SK-N-SH treated with all-trans-retinoic acid at 6 μM for 48 hours (cell line): ENCODE measurements around the gene AP3S2.

Experiments
- CREB5 ChIP-seq: fragments of 250-450 bp; sonication (Bioruptor Pico); IDR thresholded peaks from 2 replicates; pipeline ENCODE4 v1.5.1; 2020; ENCODE audit warnings: low read depth, mild to moderate bottlenecking, moderate library complexity
- CSDC2 ChIP-seq: fragments of 250-450 bp; sonication (Bioruptor Pico); IDR thresholded peaks from 2 replicates; pipeline ENCODE4 v1.5.0; 2020; ENCODE audit warnings: mild to moderate bottlenecking, moderate library complexity
- PATZ1 ChIP-seq: fragments of 250-450 bp; sonication (Bioruptor Pico); IDR thresholded peaks from 2 replicates; pipeline ENCODE4 v1.8.0; 2020; ENCODE audit warnings: mild to moderate bottlenecking, moderate library complexity, borderline replicate concordance
- RARB ChIP-seq: fragments of 250-450 bp; sonication (Bioruptor Pico); IDR thresholded peaks from 2 replicates; pipeline ENCODE4 v1.8.0; 2021; ENCODE audit warnings: mild to moderate bottlenecking, moderate library complexity
- TOX ChIP-seq: fragments of 250-450 bp; sonication (Bioruptor Pico); IDR thresholded peaks from 2 replicates; pipeline ENCODE4 v1.8.0; 2021; ENCODE audit warnings: mild to moderate bottlenecking, moderate library complexity, borderline replicate concordance

- no peak for TF ChIP-seq CSDC2 (CRISPR knock-in tag)
- TF ChIP-seq RARB = no peak
- no peak for TF ChIP-seq PATZ1 (CRISPR knock-in tag)
- no peak for TF ChIP-seq CREB5 (CRISPR knock-in tag)
- no peak for TF ChIP-seq TOX (CRISPR knock-in tag)
Measured at GRCh38 chr15:89874926-89875564, 18.7 kb downstream of the AP3S2 start.
